Right lobe of liver (tissue), 4 donors: ENCODE results near the gene MRLN.

Experiments
- CTCF ChIP-seq, 4 donors: fragments of 200-600 bp in 3 of 4; fragments of 450-650 bp in 1 of 4; IDR thresholded peaks; one replicate each; pipeline versions ENCODE4 v1.5.1 to v1.8.0; 2016 to 2022; ENCODE audit warnings: antibody characterized with exemption in 4 of 4, mild to moderate bottlenecking in 2 of 4
- POLR2A ChIP-seq: fragments of 450-650 bp; IDR thresholded peaks from one replicate; pipeline ENCODE4 v1.6.1; 2017; ENCODE audit warnings: antibody characterized with exemption, mild to moderate bottlenecking
- donor health status: DM: no; HTN: no; CAD: no.
- donor health status: DM: no; HTN: no; CAD: no.
- donor health status: DM: no; HTN: yes; CAD: no.

GRCh38 chr10:59709395-59710125, 43.7 kb downstream of the MRLN start, which contains the start of gene SLC16A9:
- no peak for TF ChIP-seq POLR2A
- peak in 2 of 4 donors; percentile 21 to 32 for TF ChIP-seq CTCF (IDR thresholded peaks at IDR 0.05)
